ENCODE measurements around the gene ZNF407.

Gene ZNF407

DNA sequence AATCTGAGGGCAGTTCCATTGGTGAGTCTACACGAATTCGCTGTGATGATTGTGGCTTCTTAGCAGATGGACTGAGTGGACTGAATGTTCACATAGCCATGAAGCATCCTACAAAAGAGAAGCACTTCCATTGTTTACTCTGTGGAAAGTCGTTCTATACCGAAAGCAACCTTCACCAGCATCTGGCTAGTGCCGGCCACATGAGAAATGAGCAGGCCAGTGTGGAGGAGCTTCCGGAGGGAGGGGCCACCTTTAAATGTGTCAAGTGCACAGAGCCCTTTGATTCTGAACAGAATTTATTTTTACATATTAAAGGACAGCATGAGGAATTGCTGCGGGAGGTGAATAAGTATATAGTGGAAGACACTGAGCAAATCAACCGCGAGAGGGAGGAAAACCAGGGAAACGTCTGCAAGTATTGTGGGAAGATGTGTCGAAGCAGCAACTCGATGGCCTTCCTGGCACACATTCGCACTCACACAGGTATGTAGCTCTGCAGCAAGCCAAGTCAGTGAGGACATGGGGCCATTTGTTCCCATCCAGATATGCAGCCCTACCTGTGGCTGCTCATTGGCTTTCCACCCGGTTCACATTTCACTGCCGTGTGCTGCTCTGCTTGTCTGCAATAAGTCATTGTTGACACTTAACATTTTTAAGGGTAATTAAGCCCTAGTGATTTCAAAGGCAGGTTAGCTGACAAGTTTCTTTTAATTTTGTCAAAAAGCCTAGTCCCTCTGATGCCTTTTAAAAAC lies 37.7 kb downstream of the ZNF407 start:
- TF ChIP-seq CTCF (IDR thresholded peaks at IDR 0.05; ENCODE audit: control extremely low read depth, extremely low read depth, low read depth, missing control alignments): no peak
- DNase-seq (ENCODE audit: extremely low spot score): no peak
- ChIA-PET CTCF (no interaction called here), POLR2A (no interaction called here)

- POLR2A ChIA-PET: no interaction called here
- DNase-seq (ENCODE audit: extremely low spot score): no peak
- CTCF ChIA-PET: interaction anchor here (1.1 kb wide), 1 partner anchor 9 kb away, joined by 3 read pairs; no protein-coding TSS in a partner anchor
- TF ChIP-seq CTCF (IDR thresholded peaks at IDR 0.05; ENCODE audit: control extremely low read depth, extremely low read depth, low read depth, missing control alignments): no peak
Measured at GRCh38 chr18:74637070-74637469, 39.4 kb downstream of the ZNF407 start.

DNA sequence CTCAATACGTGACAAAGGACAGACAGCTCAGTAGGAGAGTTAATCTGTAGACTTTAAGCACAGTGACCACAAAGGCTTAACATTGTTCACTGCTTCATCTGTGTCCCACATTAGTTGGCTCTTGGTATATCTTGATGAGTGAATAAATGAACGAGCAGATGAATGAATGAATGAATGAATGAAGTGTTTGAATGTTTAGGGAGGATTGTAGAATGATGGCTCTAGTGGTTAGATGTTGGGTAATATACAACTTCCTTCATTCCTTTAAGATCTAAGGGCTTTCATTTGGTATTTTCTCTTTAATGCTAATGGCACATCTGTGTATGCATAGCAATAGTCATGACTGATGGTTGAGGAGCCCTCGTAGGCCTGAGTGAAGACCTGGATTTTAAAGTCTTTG lies 40.5 kb downstream of the ZNF407 start:
- no peak for DNase-seq (ENCODE audit: extremely low spot score)
- no peak for TF ChIP-seq CTCF (IDR thresholded peaks at IDR 0.05; ENCODE audit: control extremely low read depth, extremely low read depth, low read depth, missing control alignments)
- CTCF ChIA-PET: interaction anchor here (1.1 kb wide), 1 partner anchor 8 kb away, joined by 3 read pairs; no protein-coding TSS in a partner anchor
- POLR2A ChIA-PET: no interaction called here

DNA sequence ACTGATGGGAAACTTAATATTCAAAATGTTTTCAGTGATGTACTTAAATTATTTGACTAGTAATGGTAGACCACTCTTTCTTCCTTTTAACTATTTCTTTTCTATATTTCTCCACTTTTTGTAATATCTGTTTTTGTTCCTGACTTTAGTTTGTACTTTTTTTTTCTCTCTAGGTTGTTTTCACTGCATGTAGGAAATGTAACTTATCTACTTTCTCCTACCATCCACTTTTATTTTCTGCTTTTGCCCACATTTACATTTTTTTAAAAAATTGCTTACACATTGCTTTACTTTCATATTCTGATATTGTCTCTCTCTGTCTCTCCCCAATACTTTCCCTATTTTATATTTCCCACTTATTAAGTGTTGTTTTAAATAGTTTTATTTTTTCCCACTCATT lies 47.0 kb downstream of the ZNF407 start:
- CTCF ChIA-PET: no interaction called here

DNA sequence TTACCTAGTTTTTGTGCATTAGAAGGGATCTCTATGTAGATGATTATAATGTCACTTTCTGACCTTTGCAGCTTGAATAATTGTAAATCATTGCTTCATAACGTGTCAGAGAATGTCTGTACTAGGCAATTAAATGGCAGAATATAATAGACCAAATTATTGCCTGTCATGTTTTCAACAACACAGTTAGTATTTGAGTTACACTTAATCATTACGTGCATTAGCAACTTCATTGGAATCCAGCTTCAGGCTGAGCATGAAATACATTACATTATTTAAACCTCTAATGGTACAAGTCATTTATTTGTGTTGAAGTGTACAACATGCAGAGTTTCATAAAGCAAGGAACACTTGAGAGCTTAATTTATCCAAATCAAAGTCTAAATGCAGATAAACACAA lies 48.0 kb downstream of the ZNF407 start:
- POLR2A ChIA-PET: interaction anchor here (0.6 kb wide), 1 partner anchor 653 kb away, joined by 4 read pairs; no protein-coding TSS in a partner anchor

More for the DNA sequence above, 47.0 kb downstream of the ZNF407 start:
- TF ChIP-seq CTCF (IDR thresholded peaks at IDR 0.05; ENCODE audit: control extremely low read depth, extremely low read depth, low read depth, missing control alignments): no peak
- POLR2A ChIA-PET: no interaction called here
- DNase-seq (ENCODE audit: extremely low spot score): no peak

More for the DNA sequence above, 48.0 kb downstream of the ZNF407 start:
- TF ChIP-seq CTCF (IDR thresholded peaks at IDR 0.05; ENCODE audit: control extremely low read depth, extremely low read depth, low read depth, missing control alignments): no peak
- CTCF ChIA-PET: interaction anchor here (1.1 to 1.6 kb wide), 2 partner anchors 8 to 13 kb away, joined by 3 to 4 read pairs; no protein-coding TSS in a partner anchor
- DNase-seq (ENCODE audit: extremely low spot score): no peak

Measured in GM10248 (cell line).